GM23338 (cell line): ENCODE data around the gene COG1. TPM values are rescaled to one million over a fixed set of nuclear protein-coding genes. Genes with fewer than 3 reads are reported as not detected.

Source experiments
- ATAC-seq: fragments of 200-7000 bp; cut with Tn5 transposase; 3 replicates; pipeline ENCODE4 v1.9.1; 2020
- DNase-seq: peaks from one replicate; pipeline ENCODE4 v3.0.0-alpha.2; 2015; ENCODE audit warnings: low spot score
- H2AFZ ChIP-seq: fragments of 200-600 bp; sonication (generic); 2 replicates; pipeline ENCODE4 v1.8.0; 2016; ENCODE audit warnings: antibody characterized with exemption, mild to moderate bottlenecking, moderate library complexity
- H3F3A ChIP-seq: fragments of 200-600 bp; sonication (generic); replicated peaks from 2 replicates; pipeline ENCODE4 v1.8.0; 2017; ENCODE audit warnings: antibody characterized with exemption, mixed run types, low read depth
- H3K27ac ChIP-seq: fragments of 200-600 bp; sonication (generic); 2 replicates; pipeline ENCODE4 v1.6.1; 2016; ENCODE audit warnings: low read depth
- H3K27me3 ChIP-seq: fragments of 200-600 bp; sonication (generic); 2 replicates; pipeline ENCODE4 v1.8.0; 2016; ENCODE audit warnings: mild to moderate bottlenecking, mixed run types, moderate library complexity; ENCODE audit not compliant: insufficient read depth
- H3K36me3 ChIP-seq: fragments of 200-600 bp; sonication (generic); 2 replicates; pipeline ENCODE4 v1.8.0; 2016; ENCODE audit warnings: mild to moderate bottlenecking; ENCODE audit not compliant: insufficient read depth
- H3K4me1 ChIP-seq: fragments of 200-600 bp; sonication (generic); 2 replicates; pipeline ENCODE4 v1.8.0; 2016; ENCODE audit warnings: mild to moderate bottlenecking, moderate library complexity; ENCODE audit not compliant: insufficient read depth
- H3K4me2 ChIP-seq: fragments of 200-600 bp; sonication (generic); 2 replicates; pipeline ENCODE4 v1.7.1; 2017; ENCODE audit warnings: mixed run types
- H3K4me3 ChIP-seq: fragments of 200-600 bp; sonication (generic); 2 replicates; pipeline ENCODE4 v1.6.1; 2016; ENCODE audit warnings: mixed run types
- H3K79me2 ChIP-seq: fragments of 200-600 bp; sonication (generic); replicated peaks from 2 replicates; pipeline ENCODE4 v1.8.0; 2017; ENCODE audit warnings: mild to moderate bottlenecking; ENCODE audit not compliant: insufficient read depth
- H3K9me2 ChIP-seq: fragments of 200-600 bp; sonication (generic); 2 replicates; pipeline ENCODE4 v1.8.0; 2017; ENCODE audit not compliant: insufficient read depth
- H4K20me1 ChIP-seq: fragments of 200-600 bp; sonication (generic); replicated peaks from 2 replicates; pipeline ENCODE4 v1.8.0; 2017; ENCODE audit warnings: mild to moderate bottlenecking; ENCODE audit not compliant: insufficient read depth
- H3K27ac Mint-ChIP-seq: 2 replicates; pipeline ENCODE4 v1.8.0; 2020; ENCODE audit warnings: inconsistent platforms, mild to moderate bottlenecking, moderate library complexity, mixed read lengths
- H3K27me3 Mint-ChIP-seq: 3 replicates; pipeline ENCODE4 v1.8.0; 2022; ENCODE audit warnings: low read depth, mild to moderate bottlenecking, moderate library complexity, mixed read lengths, inconsistent platforms; ENCODE audit not compliant: insufficient read depth, poor library complexity
- H3K36me3 Mint-ChIP-seq: 3 replicates; pipeline ENCODE4 v1.8.0; 2021; ENCODE audit warnings: low read depth, mild to moderate bottlenecking, inconsistent platforms, moderate library complexity, mixed read lengths
- H3K4me1 Mint-ChIP-seq: 3 replicates; pipeline ENCODE4 v1.8.0; 2020; ENCODE audit warnings: mild to moderate bottlenecking, inconsistent platforms, mixed read lengths
- H3K4me3 Mint-ChIP-seq: 3 replicates; pipeline ENCODE4 v1.8.0; 2021; ENCODE audit warnings: moderate library complexity, mild to moderate bottlenecking, inconsistent platforms, mixed read lengths
- H3K9me3 Mint-ChIP-seq: 3 replicates; pipeline ENCODE4 v1.8.0; 2020; ENCODE audit warnings: moderate library complexity, mild to moderate bottlenecking, inconsistent platforms, mixed read lengths
- CREB1 ChIP-seq: fragments of 250-450 bp; sonication (Bioruptor Pico); IDR thresholded peaks from 2 replicates; pipeline ENCODE4 v1.5.0; 2020; ENCODE audit warnings: low read depth, mild to moderate bottlenecking, moderate library complexity
- EZH2phosphoT487 ChIP-seq: fragments of 200-600 bp; sonication (generic); IDR thresholded peaks from one replicate; pipeline ENCODE4 v1.8.1; 2018; ENCODE audit warnings: antibody characterized with exemption; ENCODE audit not compliant: unreplicated experiment
- JUNB ChIP-seq: IDR thresholded peaks from one replicate; pipeline ENCODE4 v1.6.1; 2016; ENCODE audit warnings: antibody characterized with exemption; ENCODE audit not compliant: unreplicated experiment
- NANOG ChIP-seq: IDR thresholded peaks from 2 replicates; pipeline ENCODE4 v1.6.1; 2016; ENCODE audit warnings: antibody characterized with exemption, borderline replicate concordance
- POLR2AphosphoS5 ChIP-seq: IDR thresholded peaks from 2 replicates; pipeline ENCODE4 v1.6.1; 2016; ENCODE audit warnings: antibody characterized with exemption, low read depth
- ZNF331 ChIP-seq: fragments of 250-450 bp; sonication (Bioruptor Pico); IDR thresholded peaks from 2 replicates; pipeline ENCODE4 v1.5.0; 2020; ENCODE audit warnings: low read depth, mild to moderate bottlenecking, moderate library complexity
- polyA plus RNA-seq: library from polyadenylated mRNA; unstranded; fragments of >200 nt; fragmentation: Nextera tagmentation; extraction: Ambion mirVana; gene quantifications from 2 replicates; pipeline ENCODE4 v1.2.1, GENCODE V29; 2016
- total RNA-seq: library from RNA; depleted of rRNA; stranded (reverse); fragments of >200 nt; shearing (Covaris generic); gene quantifications from 2 replicates; pipeline ENCODE4 v1.2.3, GENCODE V29; 2014
- TF ChIP-seq, protein P1 (sequence below): IDR thresholded peaks from one replicate; pipeline ENCODE4 v1.6.1; 2018; ENCODE audit warnings: antibody characterized with exemption; ENCODE audit not compliant: unreplicated experiment
- TF ChIP-seq, protein P2 (sequence below): fragments of 250-450 bp; sonication (Bioruptor Pico); IDR thresholded peaks from 2 replicates; pipeline ENCODE4 v1.5.0; 2020; ENCODE audit warnings: mild to moderate bottlenecking, moderate library complexity

COG1 gene
- total and polyA plus RNA-seq, 2 experiments from 2014 or later = 15.0 to 26.1 TPM

DNA sequence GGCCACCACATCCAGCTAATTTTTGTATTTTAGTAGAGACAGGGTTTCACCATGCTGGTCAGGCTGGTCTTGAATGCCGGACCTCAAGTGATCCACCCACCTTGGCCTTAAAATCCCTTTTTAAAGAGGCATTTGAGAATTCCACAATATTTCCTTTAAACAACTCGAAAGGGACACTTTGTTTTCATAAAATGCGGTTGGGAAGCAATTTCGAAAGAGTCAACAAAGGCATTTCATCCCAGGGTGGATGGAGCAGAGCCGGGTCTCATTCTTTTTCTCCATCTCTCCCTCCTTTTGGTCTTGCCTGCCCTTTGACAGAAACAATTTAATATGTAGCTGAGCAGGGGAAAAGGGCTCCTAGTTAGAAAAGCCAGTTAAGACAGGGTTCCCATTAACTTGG lies 13.5 kb upstream of the COG1 start (continued):
- TF ChIP-seq, protein P1, sequence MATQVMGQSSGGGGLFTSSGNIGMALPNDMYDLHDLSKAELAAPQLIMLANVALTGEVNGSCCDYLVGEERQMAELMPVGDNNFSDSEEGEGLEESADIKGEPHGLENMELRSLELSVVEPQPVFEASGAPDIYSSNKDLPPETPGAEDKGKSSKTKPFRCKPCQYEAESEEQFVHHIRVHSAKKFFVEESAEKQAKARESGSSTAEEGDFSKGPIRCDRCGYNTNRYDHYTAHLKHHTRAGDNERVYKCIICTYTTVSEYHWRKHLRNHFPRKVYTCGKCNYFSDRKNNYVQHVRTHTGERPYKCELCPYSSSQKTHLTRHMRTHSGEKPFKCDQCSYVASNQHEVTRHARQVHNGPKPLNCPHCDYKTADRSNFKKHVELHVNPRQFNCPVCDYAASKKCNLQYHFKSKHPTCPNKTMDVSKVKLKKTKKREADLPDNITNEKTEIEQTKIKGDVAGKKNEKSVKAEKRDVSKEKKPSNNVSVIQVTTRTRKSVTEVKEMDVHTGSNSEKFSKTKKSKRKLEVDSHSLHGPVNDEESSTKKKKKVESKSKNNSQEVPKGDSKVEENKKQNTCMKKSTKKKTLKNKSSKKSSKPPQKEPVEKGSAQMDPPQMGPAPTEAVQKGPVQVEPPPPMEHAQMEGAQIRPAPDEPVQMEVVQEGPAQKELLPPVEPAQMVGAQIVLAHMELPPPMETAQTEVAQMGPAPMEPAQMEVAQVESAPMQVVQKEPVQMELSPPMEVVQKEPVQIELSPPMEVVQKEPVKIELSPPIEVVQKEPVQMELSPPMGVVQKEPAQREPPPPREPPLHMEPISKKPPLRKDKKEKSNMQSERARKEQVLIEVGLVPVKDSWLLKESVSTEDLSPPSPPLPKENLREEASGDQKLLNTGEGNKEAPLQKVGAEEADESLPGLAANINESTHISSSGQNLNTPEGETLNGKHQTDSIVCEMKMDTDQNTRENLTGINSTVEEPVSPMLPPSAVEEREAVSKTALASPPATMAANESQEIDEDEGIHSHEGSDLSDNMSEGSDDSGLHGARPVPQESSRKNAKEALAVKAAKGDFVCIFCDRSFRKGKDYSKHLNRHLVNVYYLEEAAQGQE = no peak
- TF ChIP-seq NANOG = no peak
- no peak for TF ChIP-seq EZH2phosphoT487
- no peak for TF ChIP-seq POLR2AphosphoS5

DNA sequence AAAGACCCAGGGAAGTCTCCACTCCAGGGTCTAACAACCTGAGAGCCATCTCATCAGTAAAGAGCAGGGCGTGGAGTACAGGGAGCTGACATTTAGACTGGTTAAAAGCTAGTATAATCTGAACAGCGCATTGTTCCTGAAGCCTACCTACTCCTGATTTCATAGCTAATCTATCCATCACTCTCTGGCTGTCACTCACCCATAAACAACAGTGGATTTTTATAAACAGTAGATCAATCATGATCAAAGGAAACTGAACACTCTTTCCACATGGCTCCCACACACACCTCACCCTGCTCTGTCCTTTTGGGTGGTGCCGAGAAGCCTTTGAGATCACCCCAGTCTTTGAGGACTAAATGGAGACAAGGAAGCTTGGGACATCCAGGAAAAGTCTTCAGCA lies 13.0 kb upstream of the COG1 start:
- H3K4me1 Mint-ChIP-seq = no peaks in the 10 kb centered on the region; the same call in 2 of the 3 replicates
- H3K9me3 Mint-ChIP-seq = no peaks in the 10 kb centered on the region
- no peaks in the 10 kb centered on the region for H3K4me1 ChIP-seq
- H3F3A ChIP-seq = no peaks in the 10 kb centered on the region
- no peak overlapping the region for H3K27ac Mint-ChIP-seq
- TF ChIP-seq CREB1 (CRISPR knock-in tag) (no peak), JUNB (no peak), EZH2phosphoT487 (no peak), ZNF331 (CRISPR knock-in tag) (no peak)
- TF ChIP-seq, protein P2, sequence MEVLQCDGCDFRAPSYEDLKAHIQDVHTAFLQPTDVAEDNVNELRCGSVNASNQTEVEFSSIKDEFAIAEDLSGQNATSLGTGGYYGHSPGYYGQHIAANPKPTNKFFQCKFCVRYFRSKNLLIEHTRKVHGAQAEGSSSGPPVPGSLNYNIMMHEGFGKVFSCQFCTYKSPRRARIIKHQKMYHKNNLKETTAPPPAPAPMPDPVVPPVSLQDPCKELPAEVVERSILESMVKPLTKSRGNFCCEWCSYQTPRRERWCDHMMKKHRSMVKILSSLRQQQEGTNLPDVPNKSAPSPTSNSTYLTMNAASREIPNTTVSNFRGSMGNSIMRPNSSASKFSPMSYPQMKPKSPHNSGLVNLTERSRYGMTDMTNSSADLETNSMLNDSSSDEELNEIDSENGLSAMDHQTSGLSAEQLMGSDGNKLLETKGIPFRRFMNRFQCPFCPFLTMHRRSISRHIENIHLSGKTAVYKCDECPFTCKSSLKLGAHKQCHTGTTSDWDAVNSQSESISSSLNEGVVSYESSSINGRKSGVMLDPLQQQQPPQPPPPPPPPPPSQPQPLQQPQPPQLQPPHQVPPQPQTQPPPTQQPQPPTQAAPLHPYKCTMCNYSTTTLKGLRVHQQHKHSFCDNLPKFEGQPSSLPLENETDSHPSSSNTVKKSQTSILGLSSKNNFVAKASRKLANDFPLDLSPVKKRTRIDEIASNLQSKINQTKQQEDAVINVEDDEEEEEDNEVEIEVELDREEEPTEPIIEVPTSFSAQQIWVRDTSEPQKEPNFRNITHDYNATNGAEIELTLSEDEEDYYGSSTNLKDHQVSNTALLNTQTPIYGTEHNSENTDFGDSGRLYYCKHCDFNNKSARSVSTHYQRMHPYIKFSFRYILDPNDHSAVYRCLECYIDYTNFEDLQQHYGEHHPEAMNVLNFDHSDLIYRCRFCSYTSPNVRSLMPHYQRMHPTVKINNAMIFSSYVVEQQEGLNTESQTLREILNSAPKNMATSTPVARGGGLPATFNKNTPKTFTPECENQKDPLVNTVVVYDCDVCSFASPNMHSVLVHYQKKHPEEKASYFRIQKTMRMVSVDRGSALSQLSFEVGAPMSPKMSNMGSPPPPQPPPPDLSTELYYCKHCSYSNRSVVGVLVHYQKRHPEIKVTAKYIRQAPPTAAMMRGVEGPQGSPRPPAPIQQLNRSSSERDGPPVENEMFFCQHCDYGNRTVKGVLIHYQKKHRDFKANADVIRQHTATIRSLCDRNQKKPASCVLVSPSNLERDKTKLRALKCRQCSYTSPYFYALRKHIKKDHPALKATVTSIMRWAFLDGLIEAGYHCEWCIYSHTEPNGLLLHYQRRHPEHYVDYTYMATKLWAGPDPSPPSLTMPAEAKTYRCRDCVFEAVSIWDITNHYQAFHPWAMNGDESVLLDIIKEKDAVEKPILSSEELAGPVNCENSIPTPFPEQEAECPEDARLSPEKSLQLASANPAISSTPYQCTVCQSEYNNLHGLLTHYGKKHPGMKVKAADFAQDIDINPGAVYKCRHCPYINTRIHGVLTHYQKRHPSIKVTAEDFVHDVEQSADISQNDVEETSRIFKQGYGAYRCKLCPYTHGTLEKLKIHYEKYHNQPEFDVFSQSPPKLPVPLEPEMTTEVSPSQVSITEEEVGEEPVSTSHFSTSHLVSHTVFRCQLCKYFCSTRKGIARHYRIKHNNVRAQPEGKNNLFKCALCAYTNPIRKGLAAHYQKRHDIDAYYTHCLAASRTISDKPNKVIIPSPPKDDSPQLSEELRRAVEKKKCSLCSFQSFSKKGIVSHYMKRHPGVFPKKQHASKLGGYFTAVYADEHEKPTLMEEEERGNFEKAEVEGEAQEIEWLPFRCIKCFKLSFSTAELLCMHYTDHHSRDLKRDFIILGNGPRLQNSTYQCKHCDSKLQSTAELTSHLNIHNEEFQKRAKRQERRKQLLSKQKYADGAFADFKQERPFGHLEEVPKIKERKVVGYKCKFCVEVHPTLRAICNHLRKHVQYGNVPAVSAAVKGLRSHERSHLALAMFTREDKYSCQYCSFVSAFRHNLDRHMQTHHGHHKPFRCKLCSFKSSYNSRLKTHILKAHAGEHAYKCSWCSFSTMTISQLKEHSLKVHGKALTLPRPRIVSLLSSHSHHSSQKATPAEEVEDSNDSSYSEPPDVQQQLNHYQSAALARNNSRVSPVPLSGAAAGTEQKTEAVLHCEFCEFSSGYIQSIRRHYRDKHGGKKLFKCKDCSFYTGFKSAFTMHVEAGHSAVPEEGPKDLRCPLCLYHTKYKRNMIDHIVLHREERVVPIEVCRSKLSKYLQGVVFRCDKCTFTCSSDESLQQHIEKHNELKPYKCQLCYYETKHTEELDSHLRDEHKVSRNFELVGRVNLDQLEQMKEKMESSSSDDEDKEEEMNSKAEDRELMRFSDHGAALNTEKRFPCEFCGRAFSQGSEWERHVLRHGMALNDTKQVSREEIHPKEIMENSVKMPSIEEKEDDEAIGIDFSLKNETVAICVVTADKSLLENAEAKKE (CRISPR knock-in tag) = no peak
- DNase-seq (no peak), ATAC-seq (no peak)
- no peaks in the 10 kb centered on the region for H3K79me2 ChIP-seq
- no peaks in the 10 kb centered on the region for H3K27me3 ChIP-seq
- H3K36me3 ChIP-seq = no peaks in the 10 kb centered on the region
- no peaks in the 10 kb centered on the region for H3K27me3 Mint-ChIP-seq
- H4K20me1 ChIP-seq = peaks cover 4% of the 10 kb centered on the region
- H3K27ac ChIP-seq = no peak overlapping the region
- no peak overlapping the region for H3K4me2 ChIP-seq
- H3K36me3 Mint-ChIP-seq = peaks cover 12% of the 10 kb centered on the region; the same call in 2 of the 3 replicates
- H2AFZ ChIP-seq = no peak overlapping the region
- H3K9me2 ChIP-seq = no peaks in the 10 kb centered on the region
- H3K4me3 Mint-ChIP-seq = no peak overlapping the region
- H3K4me3 ChIP-seq = no peak overlapping the region
